Transverse colon (tissue), 4 donors: ENCODE measurements around the gene PHLDA3. TPM values are rescaled to one million over a fixed set of nuclear protein-coding genes. Genes with fewer than 3 reads are reported as not detected.
A peak's percentile ranks its signal among the peaks of the same experiment; 100 is the strongest.

Experiments used
- DNase-seq: peaks from one replicate; pipeline ENCODE4 v3.0.0-alpha.2; 2019
- H3K27ac ChIP-seq, 4 donors: fragments of 200-600 bp; sonication (generic); 2 replicates each; pipeline ENCODE4 v1.5.1; 2016 to 2018; ENCODE audit warnings: inconsistent platforms in 4 of 4
- H3K27me3 ChIP-seq: fragments of 200-600 bp; sonication (generic); 2 replicates; pipeline ENCODE4 v1.5.1; 2017; ENCODE audit warnings: inconsistent platforms
- H3K36me3 ChIP-seq, 4 donors: fragments of 200-600 bp; sonication (generic); 2 replicates each; pipeline ENCODE4 v1.5.1; 2017 to 2019; ENCODE audit warnings: inconsistent platforms in 4 of 4
- H3K4me1 ChIP-seq, 4 donors: fragments of 200-600 bp; sonication (generic); 2 replicates each; pipeline ENCODE4 v1.5.1; 2017 to 2020; ENCODE audit warnings: inconsistent platforms in 4 of 4
- H3K4me3 ChIP-seq, 4 donors: fragments of 200-600 bp; sonication (generic); 1 replicate in 1 of 4; 2 replicates in 3 of 4; pipeline versions ENCODE4 v1.5.1 to v1.6.1; 2017 to 2019; ENCODE audit warnings: inconsistent platforms in 4 of 4
- H3K9me3 ChIP-seq, 2 donors: fragments of 200-600 bp; sonication (generic); 2 replicates each; pipeline ENCODE4 v1.5.1; 2017 to 2019; ENCODE audit warnings: inconsistent platforms in 2 of 2
- EP300 ChIP-seq: sonication (generic); formaldehyde crosslinking; IDR thresholded peaks from one replicate; pipeline ENCODE4 v1.6.1; 2017; ENCODE audit warnings: antibody characterized with exemption, low read depth
- POLR2A ChIP-seq: fragments of 450-650 bp; IDR thresholded peaks from one replicate; pipeline ENCODE4 v1.6.1; 2016; ENCODE audit warnings: antibody characterized with exemption, mild to moderate bottlenecking, moderate library complexity
- POLR2AphosphoS5 ChIP-seq, 3 donors: sonication (generic); formaldehyde crosslinking; IDR thresholded peaks; one replicate each; pipeline ENCODE4 v1.6.1; 2016; ENCODE audit warnings: antibody characterized with exemption in 3 of 3
- WGBS, 2 donors: methylation state at CpG; one replicate each; pipeline ENCODE4 v1.1.5; 2018; ENCODE audit warnings: low coverage in 1 of 2; 5-methylcytosine and 5-hydroxymethylcytosine counted together
- in situ Hi-C, 4 donors: fragments of 200-750 bp; cut with MboI; loops; one replicate each; pipeline versions ENCODE4 v1.15.0 to v1.15.1; 2017; ENCODE audit warnings: low sequenced_read_pairs in 3 of 4, low pct_ligation_motif_present in 1 of 4, low pct_unique_long_range_greater_than_20kb in 1 of 4
- intact Hi-C: fragments of 100-400 bp; cut with DNase I; formaldehyde crosslinking; loops from one replicate; pipeline ENCODE4 v1.15.1; 2023; ENCODE audit warnings: low total_unique reads
- total RNA-seq, 4 donors: library from RNA; depleted of rRNA; stranded (reverse); fragments of >200 nt; gene quantifications; one replicate each; pipeline ENCODE4 v1.1.0, GENCODE V29; 2016
- TF ChIP-seq, protein P1 (sequence below), 5 experiments: fragments of 200-600 bp in 3 of 5; fragments of 450-650 bp in 2 of 5; sonication (generic) in 3 of 5; IDR thresholded peaks; 1 replicate in 2 of 5; 2 replicates in 3 of 5; pipeline ENCODE4 v1.5.1; 2016 to 2017; ENCODE audit warnings: antibody characterized with exemption in 5 of 5, inconsistent platforms in 3 of 5, mild to moderate bottlenecking in 2 of 5, moderate library complexity in 1 of 5

Gene PHLDA3
- total RNA-seq, 4 donors from 2014 or later, result 19.4 to 47.6 (median 31.5) TPM

GRCh38 chr1:201499795-201500669, 31.0 kb upstream of the PHLDA3 start:
- peak overlapping the region; percentile 93 to 97 (median 96) for H3K27ac ChIP-seq
- WGBS, 2 donors, result 62 to 68% methylated on average over 4 to 8 of the region's 8 CpGs
- peaks cover 22 to 84% (median 52%) of the 10 kb centered on the region in 4 donors for H3K4me1 ChIP-seq
- no peaks in the 10 kb centered on the region for H3K27me3 ChIP-seq
- in situ Hi-C loops (no loop called here), intact Hi-C loops (no loop called here)
- DNase-seq, result no peak
- no peaks in the 10 kb centered on the region for H3K9me3 ChIP-seq
- H3K4me3 ChIP-seq, result no peak overlapping the region
- TF ChIP-seq POLR2AphosphoS5 (IDR thresholded peaks at IDR 0.05) (peak in 1 of 3 donors; percentile 6), POLR2A (no peak)
- H3K36me3 ChIP-seq, result peaks cover 0 to 6% (median 3%) of the 10 kb centered on the region in 4 donors

DNA sequence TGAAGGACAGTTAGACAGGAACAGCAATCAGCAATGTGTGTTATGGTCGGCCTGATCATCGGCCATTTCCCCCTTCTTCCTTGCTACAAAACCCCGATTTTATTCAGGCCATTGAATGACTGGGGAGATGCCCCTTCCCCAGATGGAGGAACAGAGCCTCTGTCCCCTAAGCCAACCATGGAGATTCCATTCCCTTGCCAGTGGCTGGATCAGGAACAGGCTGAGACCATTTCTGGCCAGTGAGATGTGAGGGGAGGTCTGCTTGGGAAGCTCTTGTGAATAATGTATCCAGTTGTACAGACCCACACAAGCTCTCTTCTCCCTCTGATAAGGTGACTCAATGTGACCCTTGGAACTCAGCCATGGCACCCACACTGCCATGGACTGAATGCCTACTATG, 30.2 kb upstream of the PHLDA3 start:
- peak overlapping the region; percentile 93 to 97 (median 96) for H3K27ac ChIP-seq
- no peaks in the 10 kb centered on the region for H3K9me3 ChIP-seq
- WGBS, 2 donors, result 76% methylated on average over 3 of the region's 3 CpGs; no CpG with 5 or more reads in 1 of the 2 donors
- TF ChIP-seq, protein P1, sequence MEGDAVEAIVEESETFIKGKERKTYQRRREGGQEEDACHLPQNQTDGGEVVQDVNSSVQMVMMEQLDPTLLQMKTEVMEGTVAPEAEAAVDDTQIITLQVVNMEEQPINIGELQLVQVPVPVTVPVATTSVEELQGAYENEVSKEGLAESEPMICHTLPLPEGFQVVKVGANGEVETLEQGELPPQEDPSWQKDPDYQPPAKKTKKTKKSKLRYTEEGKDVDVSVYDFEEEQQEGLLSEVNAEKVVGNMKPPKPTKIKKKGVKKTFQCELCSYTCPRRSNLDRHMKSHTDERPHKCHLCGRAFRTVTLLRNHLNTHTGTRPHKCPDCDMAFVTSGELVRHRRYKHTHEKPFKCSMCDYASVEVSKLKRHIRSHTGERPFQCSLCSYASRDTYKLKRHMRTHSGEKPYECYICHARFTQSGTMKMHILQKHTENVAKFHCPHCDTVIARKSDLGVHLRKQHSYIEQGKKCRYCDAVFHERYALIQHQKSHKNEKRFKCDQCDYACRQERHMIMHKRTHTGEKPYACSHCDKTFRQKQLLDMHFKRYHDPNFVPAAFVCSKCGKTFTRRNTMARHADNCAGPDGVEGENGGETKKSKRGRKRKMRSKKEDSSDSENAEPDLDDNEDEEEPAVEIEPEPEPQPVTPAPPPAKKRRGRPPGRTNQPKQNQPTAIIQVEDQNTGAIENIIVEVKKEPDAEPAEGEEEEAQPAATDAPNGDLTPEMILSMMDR (IDR thresholded peaks at IDR 0.05), result no peak
- peak in 2 of 3 donors; percentile 30 to 54 for TF ChIP-seq POLR2AphosphoS5 (IDR thresholded peaks at IDR 0.05)
- H3K36me3 ChIP-seq, result peaks cover 0 to 13% (median 6%) of the 10 kb centered on the region in 4 donors
- in situ Hi-C loops, result no loop called here
- intact Hi-C loops, result no loop called here
- H3K4me3 ChIP-seq, result no peak overlapping the region
- no peaks in the 10 kb centered on the region for H3K27me3 ChIP-seq
- peaks cover 26 to 84% (median 55%) of the 10 kb centered on the region in 4 donors for H3K4me1 ChIP-seq
- no peak for DNase-seq

- Histone ChIP-seq H3K9me3 (no peaks in the 10 kb centered on the region), H3K36me3 (peaks cover 0 to 13% (median 7%) of the 10 kb centered on the region in 4 donors), H3K27me3 (no peaks in the 10 kb centered on the region), H3K27ac (peak overlapping the region; percentile 93 to 97 (median 96)), H3K4me1 (peaks cover 31 to 84% (median 58%) of the 10 kb centered on the region in 4 donors), H3K4me3 (no peak overlapping the region)
- DNase-seq, result no peak
- peak in 2 of 3 donors; percentile 7 to 33 for TF ChIP-seq POLR2AphosphoS5 (IDR thresholded peaks at IDR 0.05)
- TF ChIP-seq, protein P1 (IDR thresholded peaks at IDR 0.05), result no peak
- TF ChIP-seq EP300, result no peak
- in situ Hi-C loops (no loop called here), intact Hi-C loops (no loop called here)
- 84% methylated on average over 8 of the region's 8 CpGs; no CpG with 5 or more reads in 1 of the 2 donors for WGBS, 2 donors
These were observed 29.6 kb upstream of the PHLDA3 start for GRCh38 chr1:201498621-201499020.

- no peak for DNase-seq
- intact Hi-C loops (no loop called here), in situ Hi-C loops (no loop called here)
- H3K27me3 ChIP-seq, result no peaks in the 10 kb centered on the region
- no peaks in the 10 kb centered on the region for H3K9me3 ChIP-seq
- H3K4me1 ChIP-seq, result peaks cover 34 to 84% (median 61%) of the 10 kb centered on the region in 4 donors
- peak overlapping the region; percentile 93 to 97 (median 96) for H3K27ac ChIP-seq
- WGBS, 2 donors, result 66 to 76% methylated on average over 13 to 16 of the region's 16 CpGs
- H3K4me3 ChIP-seq, result no peak overlapping the region
- peaks cover 0 to 13% (median 7%) of the 10 kb centered on the region in 4 donors for H3K36me3 ChIP-seq
- TF ChIP-seq POLR2AphosphoS5 (IDR thresholded peaks at IDR 0.05) (peak in 2 of 3 donors; percentile 33 to 66), POLR2A (no peak)
These were observed 29.0 kb upstream of the PHLDA3 start for GRCh38 chr1:201497935-201498509.

DNA sequence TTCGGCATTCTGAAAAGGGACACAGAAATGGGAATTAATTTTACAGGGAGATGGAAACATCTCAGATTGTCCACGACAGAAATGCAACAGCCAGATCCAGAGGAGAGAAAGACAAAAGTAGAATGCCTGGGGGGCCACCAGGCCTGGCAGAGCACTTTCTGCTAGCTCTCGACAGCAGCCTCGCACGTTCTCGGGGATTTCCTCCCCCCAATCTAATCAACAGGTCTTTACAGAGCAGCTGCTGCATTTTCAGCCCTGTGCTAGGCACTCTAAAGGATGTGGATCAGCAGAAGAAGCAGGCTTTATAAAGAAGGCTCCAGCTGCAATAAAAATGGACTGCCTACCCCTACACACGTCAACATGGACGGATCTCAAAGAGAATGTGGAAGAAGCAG, 27.3 kb upstream of the PHLDA3 start:
- peaks cover 0 to 13% (median 7%) of the 10 kb centered on the region in 4 donors for H3K36me3 ChIP-seq
- H3K27me3 ChIP-seq, result no peaks in the 10 kb centered on the region
- intact Hi-C loops, result no loop called here
- in situ Hi-C loops, result no loop called here
- 75 to 77% methylated on average over 6 to 8 of the region's 8 CpGs for WGBS, 2 donors
- H3K9me3 ChIP-seq, result no peaks in the 10 kb centered on the region
- DNase-seq, result no peak
- peaks cover 39 to 84% (median 60%) of the 10 kb centered on the region in 4 donors for H3K4me1 ChIP-seq
- peak overlapping the region; percentile 93 to 97 (median 96) for H3K27ac ChIP-seq
- TF ChIP-seq EP300 (no peak), POLR2AphosphoS5 (IDR thresholded peaks at IDR 0.05) (no peak), POLR2A (no peak)
- TF ChIP-seq, protein P1 (IDR thresholded peaks at IDR 0.05), result no peak
- no peak overlapping the region for H3K4me3 ChIP-seq
